K562 (cell line): ENCODE data around the gene CROT.

Source experiments
- CTCF ChIP-seq, 3 experiments: IDR thresholded peaks in 2 of 3; conservative IDR thresholded peaks in 1 of 3; 2 replicates each; pipeline ENCODE4 v1.5.1; 2011 to 2012; ENCODE audit warnings: low read length in 3 of 3, mild to moderate bottlenecking in 3 of 3, control low read depth in 2 of 3, improper control_type of control experiment in 1 of 3, inconsistent platforms in 1 of 3, low read depth in 1 of 3, mixed read lengths in 1 of 3, moderate library complexity in 1 of 3; ENCODE audit not compliant: insufficient read depth in 2 of 3
- KLF1 ChIP-seq: fragments of 450-650 bp; IDR thresholded peaks from 2 replicates; pipeline ENCODE4 v1.6.1; 2016; ENCODE audit warnings: missing genetic modification characterization, missing compliant biosample characterization
- MCM5 ChIP-seq: fragments of 450-650 bp; IDR thresholded peaks from 2 replicates; pipeline ENCODE4 v1.6.1; 2016; ENCODE audit warnings: low read depth
- POLR2AphosphoS5 ChIP-seq: IDR thresholded peaks from 2 replicates; pipeline ENCODE4 v1.6.1; 2011; ENCODE audit warnings: mild to moderate bottlenecking, low read depth, low read length, moderate library complexity; ENCODE audit not compliant: control insufficient read depth, insufficient read depth
- REST ChIP-seq, 2 experiments: fragments of 450-650 bp; formaldehyde crosslinking in 1 of 2; IDR thresholded peaks; 2 replicates each; pipeline versions ENCODE4 v1.4.0 to v1.6.1; 2014 to 2020; ENCODE audit warnings: mild to moderate bottlenecking in 2 of 2, borderline replicate concordance in 1 of 2, low read depth in 1 of 2
- SP2 ChIP-seq: IDR thresholded peaks from 2 replicates; pipeline ENCODE4 v1.6.1; 2011; ENCODE audit warnings: mild to moderate bottlenecking, low read depth, low read length, moderate library complexity; ENCODE audit not compliant: poor library complexity, severe bottlenecking; ENCODE audit errors: extremely low read depth

GRCh38 chr7:87426160-87426559, 80.7 kb downstream of the CROT start:
- no peak for TF ChIP-seq POLR2AphosphoS5
- TF ChIP-seq KLF1, result no peak
- TF ChIP-seq SP2, result no peak
- TF ChIP-seq MCM5, result no peak
- TF ChIP-seq CTCF (IDR thresholded peaks at IDR 0.05 in 2 of 3, conservative IDR thresholded peaks at IDR 0.05 in 1 of 3; ENCODE audit: insufficient read depth in 2 of 3, low read depth in 1 of 3, low read length in 3 of 3), result no peak
- no peak for TF ChIP-seq REST (IDR thresholded peaks at IDR 0.05; ENCODE audit: borderline replicate concordance)
- no peak for TF ChIP-seq REST (CRISPR knock-in tag; IDR thresholded peaks at IDR 0.05; ENCODE audit: low read depth)
